Gastrocnemius medialis (tissue), 4 donors: Measurements from ENCODE around the gene GOLGA6L7.

ENCODE experiments used
- POLR2A ChIP-seq, 2 donors: fragments of 450-650 bp; IDR thresholded peaks; one replicate each; pipeline ENCODE4 v1.6.1; 2017; ENCODE audit warnings: antibody characterized with exemption in 2 of 2, mild to moderate bottlenecking in 2 of 2, moderate library complexity in 2 of 2
- TF ChIP-seq, protein P1 (sequence below), 5 experiments: fragments of 450-650 bp in 3 of 5; fragments of 200-600 bp in 2 of 5; sonication (generic) in 2 of 5; IDR thresholded peaks in 4 of 5; conservative IDR thresholded peaks in 1 of 5; 1 replicate in 4 of 5; 2 replicates in 1 of 5; pipeline ENCODE4 v1.5.1; 2016 to 2019; ENCODE audit warnings: antibody characterized with exemption in 5 of 5, mild to moderate bottlenecking in 3 of 5, moderate library complexity in 3 of 5

DNA sequence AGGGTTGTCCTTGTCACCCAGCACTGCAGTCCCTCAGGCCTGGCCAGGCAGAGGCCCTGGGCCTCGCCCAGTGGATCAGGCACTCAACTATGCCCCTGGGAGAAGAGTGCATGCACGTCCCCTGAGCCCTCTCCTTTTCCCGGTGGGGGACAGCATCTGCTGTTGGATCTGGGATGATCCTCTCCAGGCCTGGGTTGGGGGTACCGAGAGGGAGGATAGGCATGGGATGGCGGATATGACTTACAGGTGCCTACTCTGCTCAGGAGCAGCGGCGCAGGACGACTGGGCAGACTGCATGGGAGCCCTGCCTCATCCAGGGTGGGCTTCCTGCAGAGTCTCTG lies 28.4 kb upstream of the GOLGA6L7 start:
- TF ChIP-seq, protein P1, sequence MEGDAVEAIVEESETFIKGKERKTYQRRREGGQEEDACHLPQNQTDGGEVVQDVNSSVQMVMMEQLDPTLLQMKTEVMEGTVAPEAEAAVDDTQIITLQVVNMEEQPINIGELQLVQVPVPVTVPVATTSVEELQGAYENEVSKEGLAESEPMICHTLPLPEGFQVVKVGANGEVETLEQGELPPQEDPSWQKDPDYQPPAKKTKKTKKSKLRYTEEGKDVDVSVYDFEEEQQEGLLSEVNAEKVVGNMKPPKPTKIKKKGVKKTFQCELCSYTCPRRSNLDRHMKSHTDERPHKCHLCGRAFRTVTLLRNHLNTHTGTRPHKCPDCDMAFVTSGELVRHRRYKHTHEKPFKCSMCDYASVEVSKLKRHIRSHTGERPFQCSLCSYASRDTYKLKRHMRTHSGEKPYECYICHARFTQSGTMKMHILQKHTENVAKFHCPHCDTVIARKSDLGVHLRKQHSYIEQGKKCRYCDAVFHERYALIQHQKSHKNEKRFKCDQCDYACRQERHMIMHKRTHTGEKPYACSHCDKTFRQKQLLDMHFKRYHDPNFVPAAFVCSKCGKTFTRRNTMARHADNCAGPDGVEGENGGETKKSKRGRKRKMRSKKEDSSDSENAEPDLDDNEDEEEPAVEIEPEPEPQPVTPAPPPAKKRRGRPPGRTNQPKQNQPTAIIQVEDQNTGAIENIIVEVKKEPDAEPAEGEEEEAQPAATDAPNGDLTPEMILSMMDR (IDR thresholded peaks at IDR 0.05 in 4 of 5, conservative IDR thresholded peaks at IDR 0.05 in 1 of 5): no peak
- no peak for TF ChIP-seq POLR2A (IDR thresholded peaks at IDR 0.05)
